ENCODE results near the gene SHLD1. TPM values are rescaled to one million over a fixed set of nuclear protein-coding genes. Genes with fewer than 3 reads are reported as not detected.

The SHLD1 gene
- total and polyA plus RNA-seq, 2 experiments from 2014 or later, result 1.4 to 15.0 TPM

DNA sequence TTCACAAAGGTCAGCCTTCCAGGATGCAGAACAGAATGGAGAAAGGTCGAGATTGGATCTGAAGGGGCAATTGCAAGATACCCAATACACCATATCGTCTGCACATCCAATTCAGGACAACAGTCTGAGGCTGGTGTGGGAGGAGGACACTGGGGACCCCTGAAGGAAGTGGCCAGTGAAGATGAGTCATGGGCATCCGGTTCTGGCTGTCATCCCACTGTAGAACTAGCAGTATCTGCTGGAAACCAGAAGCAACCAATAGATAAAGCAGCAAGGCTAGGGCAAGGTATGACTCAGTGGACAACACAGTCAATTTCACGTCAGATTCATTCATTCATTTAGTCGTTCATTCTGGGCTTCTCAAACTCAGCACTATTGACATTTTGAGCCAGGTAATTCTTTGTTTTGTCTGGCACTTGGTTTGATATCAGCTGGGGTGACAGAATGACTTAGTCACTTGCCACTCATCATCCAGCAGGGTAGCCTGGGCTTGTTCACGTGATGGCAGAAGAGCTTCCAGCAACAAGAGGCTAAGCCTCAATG lies 30.3 kb upstream of the SHLD1 start:
- no peak for TF ChIP-seq POLR2AphosphoS5 (IDR thresholded peaks at IDR 0.05; ENCODE audit: low read depth)
- no peak for TF ChIP-seq CREB1 (CRISPR knock-in tag; IDR thresholded peaks at IDR 0.05; ENCODE audit: low read depth)
- TF ChIP-seq EZH2 (IDR thresholded peaks at IDR 0.05; ENCODE audit: low read depth, unreplicated experiment), result no peak
- no peak for TF ChIP-seq STAT1 (IDR thresholded peaks at IDR 0.05; ENCODE audit: unreplicated experiment)
- TF ChIP-seq EZH2phosphoT487 (IDR thresholded peaks at IDR 0.05; ENCODE audit: unreplicated experiment), result no peak
- no peak for TF ChIP-seq JUNB (IDR thresholded peaks at IDR 0.05; ENCODE audit: unreplicated experiment)
- no peak for TF ChIP-seq ZNF114 (CRISPR knock-in tag; IDR thresholded peaks at IDR 0.05)
- TF ChIP-seq, protein P1, sequence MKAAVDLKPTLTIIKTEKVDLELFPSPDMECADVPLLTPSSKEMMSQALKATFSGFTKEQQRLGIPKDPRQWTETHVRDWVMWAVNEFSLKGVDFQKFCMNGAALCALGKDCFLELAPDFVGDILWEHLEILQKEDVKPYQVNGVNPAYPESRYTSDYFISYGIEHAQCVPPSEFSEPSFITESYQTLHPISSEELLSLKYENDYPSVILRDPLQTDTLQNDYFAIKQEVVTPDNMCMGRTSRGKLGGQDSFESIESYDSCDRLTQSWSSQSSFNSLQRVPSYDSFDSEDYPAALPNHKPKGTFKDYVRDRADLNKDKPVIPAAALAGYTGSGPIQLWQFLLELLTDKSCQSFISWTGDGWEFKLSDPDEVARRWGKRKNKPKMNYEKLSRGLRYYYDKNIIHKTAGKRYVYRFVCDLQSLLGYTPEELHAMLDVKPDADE (IDR thresholded peaks at IDR 0.05), result no peak
- TF ChIP-seq, protein P2, sequence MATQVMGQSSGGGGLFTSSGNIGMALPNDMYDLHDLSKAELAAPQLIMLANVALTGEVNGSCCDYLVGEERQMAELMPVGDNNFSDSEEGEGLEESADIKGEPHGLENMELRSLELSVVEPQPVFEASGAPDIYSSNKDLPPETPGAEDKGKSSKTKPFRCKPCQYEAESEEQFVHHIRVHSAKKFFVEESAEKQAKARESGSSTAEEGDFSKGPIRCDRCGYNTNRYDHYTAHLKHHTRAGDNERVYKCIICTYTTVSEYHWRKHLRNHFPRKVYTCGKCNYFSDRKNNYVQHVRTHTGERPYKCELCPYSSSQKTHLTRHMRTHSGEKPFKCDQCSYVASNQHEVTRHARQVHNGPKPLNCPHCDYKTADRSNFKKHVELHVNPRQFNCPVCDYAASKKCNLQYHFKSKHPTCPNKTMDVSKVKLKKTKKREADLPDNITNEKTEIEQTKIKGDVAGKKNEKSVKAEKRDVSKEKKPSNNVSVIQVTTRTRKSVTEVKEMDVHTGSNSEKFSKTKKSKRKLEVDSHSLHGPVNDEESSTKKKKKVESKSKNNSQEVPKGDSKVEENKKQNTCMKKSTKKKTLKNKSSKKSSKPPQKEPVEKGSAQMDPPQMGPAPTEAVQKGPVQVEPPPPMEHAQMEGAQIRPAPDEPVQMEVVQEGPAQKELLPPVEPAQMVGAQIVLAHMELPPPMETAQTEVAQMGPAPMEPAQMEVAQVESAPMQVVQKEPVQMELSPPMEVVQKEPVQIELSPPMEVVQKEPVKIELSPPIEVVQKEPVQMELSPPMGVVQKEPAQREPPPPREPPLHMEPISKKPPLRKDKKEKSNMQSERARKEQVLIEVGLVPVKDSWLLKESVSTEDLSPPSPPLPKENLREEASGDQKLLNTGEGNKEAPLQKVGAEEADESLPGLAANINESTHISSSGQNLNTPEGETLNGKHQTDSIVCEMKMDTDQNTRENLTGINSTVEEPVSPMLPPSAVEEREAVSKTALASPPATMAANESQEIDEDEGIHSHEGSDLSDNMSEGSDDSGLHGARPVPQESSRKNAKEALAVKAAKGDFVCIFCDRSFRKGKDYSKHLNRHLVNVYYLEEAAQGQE (IDR thresholded peaks at IDR 0.05; ENCODE audit: unreplicated experiment), result no peak
- TF ChIP-seq, protein P3, sequence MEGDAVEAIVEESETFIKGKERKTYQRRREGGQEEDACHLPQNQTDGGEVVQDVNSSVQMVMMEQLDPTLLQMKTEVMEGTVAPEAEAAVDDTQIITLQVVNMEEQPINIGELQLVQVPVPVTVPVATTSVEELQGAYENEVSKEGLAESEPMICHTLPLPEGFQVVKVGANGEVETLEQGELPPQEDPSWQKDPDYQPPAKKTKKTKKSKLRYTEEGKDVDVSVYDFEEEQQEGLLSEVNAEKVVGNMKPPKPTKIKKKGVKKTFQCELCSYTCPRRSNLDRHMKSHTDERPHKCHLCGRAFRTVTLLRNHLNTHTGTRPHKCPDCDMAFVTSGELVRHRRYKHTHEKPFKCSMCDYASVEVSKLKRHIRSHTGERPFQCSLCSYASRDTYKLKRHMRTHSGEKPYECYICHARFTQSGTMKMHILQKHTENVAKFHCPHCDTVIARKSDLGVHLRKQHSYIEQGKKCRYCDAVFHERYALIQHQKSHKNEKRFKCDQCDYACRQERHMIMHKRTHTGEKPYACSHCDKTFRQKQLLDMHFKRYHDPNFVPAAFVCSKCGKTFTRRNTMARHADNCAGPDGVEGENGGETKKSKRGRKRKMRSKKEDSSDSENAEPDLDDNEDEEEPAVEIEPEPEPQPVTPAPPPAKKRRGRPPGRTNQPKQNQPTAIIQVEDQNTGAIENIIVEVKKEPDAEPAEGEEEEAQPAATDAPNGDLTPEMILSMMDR (conservative IDR thresholded peaks at IDR 0.05; ENCODE audit: low read depth in 2 of 2), result no peak
- no peak for TF ChIP-seq NANOG (IDR thresholded peaks at IDR 0.05; ENCODE audit: borderline replicate concordance)
- TF ChIP-seq ZNF331 (CRISPR knock-in tag; IDR thresholded peaks at IDR 0.05; ENCODE audit: low read depth), result no peak
- H3K4me3 Mint-ChIP-seq, result no peak overlapping the region
- Histone ChIP-seq H3K36me3 (ENCODE audit: insufficient read depth) (no peaks in the 10 kb centered on the region), H3K4me1 (ENCODE audit: insufficient read depth) (no peaks in the 10 kb centered on the region), H3K27me3 (ENCODE audit: insufficient read depth) (no peaks in the 10 kb centered on the region), H3K4me3 (no peak overlapping the region), H3K27ac (ENCODE audit: low read depth) (no peak overlapping the region), H3F3A (replicated peaks; ENCODE audit: low read depth) (no peaks in the 10 kb centered on the region), H3K79me2 (replicated peaks; ENCODE audit: insufficient read depth) (no peaks in the 10 kb centered on the region), H2AFZ (no peak overlapping the region), H3K4me2 (no peak overlapping the region), H3K9me2 (ENCODE audit: insufficient read depth) (no peaks in the 10 kb centered on the region), H4K20me1 (replicated peaks; ENCODE audit: insufficient read depth) (no peaks in the 10 kb centered on the region)
- no peaks in the 10 kb centered on the region for H3K36me3 Mint-ChIP-seq (ENCODE audit: low read depth)
- H3K27ac Mint-ChIP-seq, result no peak overlapping the region
- ATAC-seq (no peak), DNase-seq (ENCODE audit: low spot score) (no peak)
- H3K9me3 Mint-ChIP-seq, result peaks cover 3% of the 10 kb centered on the region; the same call in 2 of the 3 replicates
- peaks cover 5% of the 10 kb centered on the region; the same call in 2 of the 3 replicates for H3K4me1 Mint-ChIP-seq
- peaks cover 4% of the 10 kb centered on the region for H3K27me3 Mint-ChIP-seq (ENCODE audit: insufficient read depth, low read depth, poor library complexity)
